Activated T-cell treated with anti-CD3 and anti-CD28 coated beads, Interleukin-2, amount 50 U/mL, for 72 hours (primary cell): ENCODE data around the gene ASCC3. TPM values are rescaled to one million over a fixed set of nuclear protein-coding genes. Genes with fewer than 3 reads are reported as not detected.
"Not testable (repeated sequence)": the region's sequence is repeated elsewhere in the genome, so short reads cannot be mapped to it uniquely, and the experiment has no call there.

ENCODE experiments used
- ATAC-seq, 2 donors: fragments of 150-1000 bp; cut with Tn5 transposase; replicated peaks in 1 of 2; 2 replicates each; pipeline ENCODE4 v1.10.0; 2021; ENCODE audit warnings: moderate library complexity in 2 of 2, mild to moderate bottlenecking in 1 of 2
- DNase-seq, 2 donors: peaks; one replicate each; pipeline ENCODE4 v3.0.0; 2021 to 2022; ENCODE audit warnings: mixed read lengths in 1 of 2
- H3K27ac Mint-ChIP-seq: one replicate; pipeline ENCODE4 v1.8.0; 2022; ENCODE audit warnings: mild to moderate bottlenecking, moderate library complexity, mixed read lengths
- H3K27me3 Mint-ChIP-seq: one replicate; pipeline ENCODE4 v1.8.0; 2022; ENCODE audit warnings: low read depth, mixed read lengths
- H3K36me3 Mint-ChIP-seq, 2 donors: one replicate each; pipeline ENCODE4 v1.8.0; 2022; ENCODE audit warnings: mixed read lengths in 2 of 2, mild to moderate bottlenecking in 1 of 2; ENCODE audit not compliant: insufficient read depth in 2 of 2
- H3K4me1 Mint-ChIP-seq: one replicate; pipeline ENCODE4 v1.8.0; 2022; ENCODE audit warnings: low read depth, mixed read lengths
- H3K4me3 Mint-ChIP-seq, 2 donors: one replicate each; pipeline ENCODE4 v1.8.0; 2022; ENCODE audit warnings: mild to moderate bottlenecking in 2 of 2, mixed read lengths in 2 of 2, moderate library complexity in 2 of 2
- H3K9me3 Mint-ChIP-seq, 2 donors: one replicate each; pipeline ENCODE4 v1.8.0; 2022; ENCODE audit warnings: mixed read lengths in 2 of 2
- total RNA-seq, 2 donors: library from RNA; stranded (reverse); gene quantifications; one replicate each; pipeline ENCODE4 v1.2.3, GENCODE V29; 2022

ASCC3 gene
- total RNA-seq, 2 donors from 2014 or later, result 54.9 to 66.3 TPM

- no peak for ATAC-seq
- no peak overlapping the region for H3K27ac Mint-ChIP-seq
- H3K36me3 Mint-ChIP-seq, result peaks cover 30 to 68% of the 10 kb centered on the region in 2 donors
- H3K4me3 Mint-ChIP-seq, result no peak overlapping the region
- H3K27me3 Mint-ChIP-seq, result no peaks in the 10 kb centered on the region
- H3K4me1 Mint-ChIP-seq, result no peaks in the 10 kb centered on the region
- peaks cover 6 to 9% of the 10 kb centered on the region in 2 donors for H3K9me3 Mint-ChIP-seq
- DNase-seq, result no peak
Observed at GRCh38 chr6:100763617-100764241, 117.4 kb downstream of the ASCC3 start.

GRCh38 chr6:100761841-100762240 is 119.3 kb downstream of the ASCC3 start:
- ATAC-seq (no peak), DNase-seq (no peak)
- H3K27ac Mint-ChIP-seq, result no peak overlapping the region
- no peaks in the 10 kb centered on the region for H3K4me1 Mint-ChIP-seq
- no peaks in the 10 kb centered on the region for H3K27me3 Mint-ChIP-seq
- peaks cover 5 to 9% of the 10 kb centered on the region in 2 donors for H3K9me3 Mint-ChIP-seq
- peaks cover 30 to 72% of the 10 kb centered on the region in 2 donors for H3K36me3 Mint-ChIP-seq
- no peak overlapping the region for H3K4me3 Mint-ChIP-seq

GRCh38 chr6:100758386-100758785 is 122.7 kb downstream of the ASCC3 start:
- H3K27ac Mint-ChIP-seq, H3K9me3 Mint-ChIP-seq, DNase-seq, H3K4me1 Mint-ChIP-seq, H3K4me3 Mint-ChIP-seq, H3K27me3 Mint-ChIP-seq, ATAC-seq: not testable (repeated sequence)
- peaks cover 16 to 54% of the 10 kb centered on the region in 2 donors for H3K36me3 Mint-ChIP-seq

GRCh38 chr6:100753421-100753820 is 127.7 kb downstream of the ASCC3 start:
- ATAC-seq, result no peak
- DNase-seq, result no peak
- no peaks in the 10 kb centered on the region for H3K4me1 Mint-ChIP-seq
- H3K9me3 Mint-ChIP-seq, result no peaks in the 10 kb centered on the region
- H3K36me3 Mint-ChIP-seq, result peaks cover 0 to 14% of the 10 kb centered on the region in 2 donors
- H3K4me3 Mint-ChIP-seq, result no peak overlapping the region
- H3K27ac Mint-ChIP-seq, result no peak overlapping the region
- no peaks in the 10 kb centered on the region for H3K27me3 Mint-ChIP-seq

GRCh38 chr6:100751590-100751989 is 129.5 kb downstream of the ASCC3 start:
- Mint-ChIP-seq H3K4me3 (no peak overlapping the region), H3K9me3 (no peaks in the 10 kb centered on the region), H3K27ac (no peak overlapping the region), H3K27me3 (no peaks in the 10 kb centered on the region), H3K36me3 (peaks cover 0 to 17% of the 10 kb centered on the region in 2 donors), H3K4me1 (no peaks in the 10 kb centered on the region)
- DNase-seq (no peak), ATAC-seq (no peak)

GRCh38 chr6:100745419-100746041 is 135.6 kb downstream of the ASCC3 start:
- H3K4me1 Mint-ChIP-seq, result no peaks in the 10 kb centered on the region
- H3K4me3 Mint-ChIP-seq, result no peak overlapping the region
- ATAC-seq (no peak), DNase-seq (no peak)
- H3K9me3 Mint-ChIP-seq, result peaks cover 4 to 5% of the 10 kb centered on the region in 2 donors
- H3K27ac Mint-ChIP-seq, result no peak overlapping the region
- H3K27me3 Mint-ChIP-seq, result no peaks in the 10 kb centered on the region
- peaks cover 10 to 18% of the 10 kb centered on the region in 2 donors for H3K36me3 Mint-ChIP-seq

- DNase-seq, result no peak
- Mint-ChIP-seq H3K27ac (peak overlapping the region; percentile 52), H3K4me1 (no peaks in the 10 kb centered on the region), H3K4me3 (no peak overlapping the region), H3K9me3 (peaks cover 7 to 8% of the 10 kb centered on the region in 2 donors), H3K27me3 (no peaks in the 10 kb centered on the region), H3K36me3 (peaks cover 12 to 13% of the 10 kb centered on the region in 2 donors)
- no peak for ATAC-seq
Observed at GRCh38 chr6:100740439-100740838, 140.7 kb downstream of the ASCC3 start.

GRCh38 chr6:100737720-100738119 is 143.4 kb downstream of the ASCC3 start:
- not testable (repeated sequence) for ATAC-seq, H3K36me3 Mint-ChIP-seq, H3K4me3 Mint-ChIP-seq, H3K27ac Mint-ChIP-seq, H3K4me1 Mint-ChIP-seq, H3K27me3 Mint-ChIP-seq, H3K9me3 Mint-ChIP-seq, DNase-seq

GRCh38 chr6:100731411-100731810 is 149.7 kb downstream of the ASCC3 start:
- no peaks in the 10 kb centered on the region for H3K9me3 Mint-ChIP-seq
- DNase-seq (no peak), ATAC-seq (no peak)
- H3K27ac Mint-ChIP-seq, result no peak overlapping the region
- H3K4me3 Mint-ChIP-seq, result no peak overlapping the region
- no peaks in the 10 kb centered on the region for H3K27me3 Mint-ChIP-seq
- no peaks in the 10 kb centered on the region for H3K4me1 Mint-ChIP-seq
- H3K36me3 Mint-ChIP-seq, result no peaks in the 10 kb centered on the region

GRCh38 chr6:100730001-100730980 is 150.8 kb downstream of the ASCC3 start:
- DNase-seq, result no peak
- no peaks in the 10 kb centered on the region for H3K4me1 Mint-ChIP-seq
- no peak for ATAC-seq
- H3K9me3 Mint-ChIP-seq, result no peaks in the 10 kb centered on the region
- no peaks in the 10 kb centered on the region for H3K27me3 Mint-ChIP-seq
- no peak overlapping the region for H3K27ac Mint-ChIP-seq
- no peaks in the 10 kb centered on the region for H3K36me3 Mint-ChIP-seq
- H3K4me3 Mint-ChIP-seq, result no peak overlapping the region

- no peaks in the 10 kb centered on the region for H3K27me3 Mint-ChIP-seq
- H3K4me3 Mint-ChIP-seq, result no peak overlapping the region
- H3K36me3 Mint-ChIP-seq, result peaks cover 5 to 8% of the 10 kb centered on the region in 2 donors
- H3K4me1 Mint-ChIP-seq, result no peaks in the 10 kb centered on the region
- H3K27ac Mint-ChIP-seq, result no peak overlapping the region
- no peak for DNase-seq
- H3K9me3 Mint-ChIP-seq, result no peaks in the 10 kb centered on the region
- no peak for ATAC-seq
Observed at GRCh38 chr6:100726666-100727065, 154.5 kb downstream of the ASCC3 start.

- Mint-ChIP-seq H3K4me1 (no peaks in the 10 kb centered on the region), H3K27me3 (no peaks in the 10 kb centered on the region), H3K9me3 (no peaks in the 10 kb centered on the region), H3K27ac (peak overlapping the region; percentile 72), H3K4me3 (no peak overlapping the region), H3K36me3 (peaks cover 5 to 8% of the 10 kb centered on the region in 2 donors)
- DNase-seq (no peak), ATAC-seq (no peak)
Observed at GRCh38 chr6:100724696-100725095, 156.4 kb downstream of the ASCC3 start.

GRCh38 chr6:100724222-100724621 is 156.9 kb downstream of the ASCC3 start:
- Mint-ChIP-seq H3K4me1 (no peaks in the 10 kb centered on the region), H3K27me3 (no peaks in the 10 kb centered on the region), H3K9me3 (no peaks in the 10 kb centered on the region), H3K27ac (peak overlapping the region; percentile 72), H3K36me3 (peaks cover 5 to 8% of the 10 kb centered on the region in 2 donors), H3K4me3 (no peak overlapping the region)
- no peak for ATAC-seq
- DNase-seq, result no peak
